ENCODE results near the gene ZNF566.

Gene ZNF566

GRCh38 chr19:36449059-36449670 is 40.2 kb downstream of the ZNF566 start:
- H3K4me3 ChIP-seq (replicated peaks; ENCODE audit: low read depth, low read length), result no peak overlapping the region
- no peak for TF ChIP-seq CTCF (IDR thresholded peaks at IDR 0.05; ENCODE audit: low read length, missing control alignments)
- no peak for DNase-seq (ENCODE audit: low read depth)

GRCh38 chr19:36441339-36441738 is 48.0 kb downstream of the ZNF566 start:
- TF ChIP-seq CTCF (IDR thresholded peaks at IDR 0.05; ENCODE audit: low read length, missing control alignments), result no peak
- DNase-seq (ENCODE audit: low read depth), result no peak
- no peak overlapping the region for H3K4me3 ChIP-seq (replicated peaks; ENCODE audit: low read depth, low read length)

- H3K4me3 ChIP-seq (replicated peaks; ENCODE audit: low read depth, low read length), result no peak overlapping the region
- DNase-seq (ENCODE audit: low read depth), result peak; percentile 21
- TF ChIP-seq CTCF (IDR thresholded peaks at IDR 0.05; ENCODE audit: low read length, missing control alignments), result no peak
Observed at GRCh38 chr19:36436531-36436930, 52.8 kb downstream of the ZNF566 start.

- no peak for DNase-seq (ENCODE audit: low read depth)
- TF ChIP-seq CTCF (IDR thresholded peaks at IDR 0.05; ENCODE audit: low read length, missing control alignments), result no peak
- H3K4me3 ChIP-seq (replicated peaks; ENCODE audit: low read depth, low read length), result no peak overlapping the region
Observed at GRCh38 chr19:36423925-36424324, 65.4 kb downstream of the ZNF566 start.

- H3K4me3 ChIP-seq (replicated peaks; ENCODE audit: low read depth, low read length), result peak overlapping the region; percentile 34
- TF ChIP-seq CTCF (IDR thresholded peaks at IDR 0.05; ENCODE audit: low read length, missing control alignments), result no peak
- no peak for DNase-seq (ENCODE audit: low read depth)
Observed at GRCh38 chr19:36421749-36422481, 67.4 kb downstream of the ZNF566 start.

GRCh38 chr19:36420961-36421748 is 68.2 kb downstream of the ZNF566 start:
- H3K4me3 ChIP-seq (replicated peaks; ENCODE audit: low read depth, low read length), result peak overlapping the region; percentile 34
- no peak for TF ChIP-seq CTCF (IDR thresholded peaks at IDR 0.05; ENCODE audit: low read length, missing control alignments)
- peak; percentile 42 for DNase-seq (ENCODE audit: low read depth)

Measured in fibroblast of pulmonary artery (primary cell).